Spleen (tissue), 7 donors: ENCODE measurements around the gene CTXN1.

Experiments
- POLR2A ChIP-seq, 3 donors: fragments of 450-650 bp; IDR thresholded peaks; one replicate each; pipeline ENCODE4 v1.5.1; 2017; ENCODE audit warnings: antibody characterized with exemption in 3 of 3, mild to moderate bottlenecking in 1 of 3
- POLR2AphosphoS5 ChIP-seq, 3 donors: sonication (generic); formaldehyde crosslinking; IDR thresholded peaks; one replicate each; pipeline ENCODE4 v1.5.1; 2017; ENCODE audit warnings: antibody characterized with exemption in 3 of 3
- TF ChIP-seq, protein P1 (sequence below), 11 experiments: fragments of 200-600 bp in 7 of 11; fragments of 450-650 bp in 4 of 11; sonication (generic) in 4 of 11; IDR thresholded peaks in 8 of 11; conservative IDR thresholded peaks in 3 of 11; 1 replicate in 7 of 11; 2 replicates in 4 of 11; pipeline versions ENCODE4 v1.4.0 to v1.8.0; 2016 to 2021; ENCODE audit warnings: antibody characterized with exemption in 11 of 11, inconsistent platforms in 4 of 11, mild to moderate bottlenecking in 1 of 11
- donor health status: DM: no; HTN: no; CAD: no; lungs with moderate emphysema.
- donor health status: DM: no; HTN: no; CAD: no.
- donor health status: DM: no; HTN: no; CAD: no.

DNA sequence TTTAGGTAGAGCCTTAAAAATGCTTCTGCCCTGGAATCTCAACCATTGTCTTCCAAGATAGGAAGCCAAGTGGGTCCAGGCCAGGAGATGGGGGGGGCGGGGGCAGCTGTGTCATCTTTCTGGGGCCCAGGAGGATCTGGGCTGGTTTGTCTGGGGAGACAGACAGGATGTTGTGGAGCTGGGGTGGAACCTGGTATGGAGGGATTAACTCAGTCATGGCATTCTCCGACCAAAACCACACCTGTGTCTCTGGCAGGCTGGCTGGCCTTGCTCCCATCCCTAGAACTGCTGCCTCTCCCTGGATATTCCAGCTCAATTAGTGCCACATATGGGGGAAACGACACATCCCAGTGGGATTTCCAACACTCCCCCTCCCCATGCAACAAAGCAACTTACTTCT, 25.0 kb downstream of the CTXN1 start:
- TF ChIP-seq, protein P1, sequence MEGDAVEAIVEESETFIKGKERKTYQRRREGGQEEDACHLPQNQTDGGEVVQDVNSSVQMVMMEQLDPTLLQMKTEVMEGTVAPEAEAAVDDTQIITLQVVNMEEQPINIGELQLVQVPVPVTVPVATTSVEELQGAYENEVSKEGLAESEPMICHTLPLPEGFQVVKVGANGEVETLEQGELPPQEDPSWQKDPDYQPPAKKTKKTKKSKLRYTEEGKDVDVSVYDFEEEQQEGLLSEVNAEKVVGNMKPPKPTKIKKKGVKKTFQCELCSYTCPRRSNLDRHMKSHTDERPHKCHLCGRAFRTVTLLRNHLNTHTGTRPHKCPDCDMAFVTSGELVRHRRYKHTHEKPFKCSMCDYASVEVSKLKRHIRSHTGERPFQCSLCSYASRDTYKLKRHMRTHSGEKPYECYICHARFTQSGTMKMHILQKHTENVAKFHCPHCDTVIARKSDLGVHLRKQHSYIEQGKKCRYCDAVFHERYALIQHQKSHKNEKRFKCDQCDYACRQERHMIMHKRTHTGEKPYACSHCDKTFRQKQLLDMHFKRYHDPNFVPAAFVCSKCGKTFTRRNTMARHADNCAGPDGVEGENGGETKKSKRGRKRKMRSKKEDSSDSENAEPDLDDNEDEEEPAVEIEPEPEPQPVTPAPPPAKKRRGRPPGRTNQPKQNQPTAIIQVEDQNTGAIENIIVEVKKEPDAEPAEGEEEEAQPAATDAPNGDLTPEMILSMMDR (IDR thresholded peaks at IDR 0.05 in 8 of 11, conservative IDR thresholded peaks at IDR 0.05 in 3 of 11): no peak
- TF ChIP-seq POLR2A (IDR thresholded peaks at IDR 0.05): no peak
- TF ChIP-seq POLR2AphosphoS5 (IDR thresholded peaks at IDR 0.05): no peak
